Measurements from ENCODE around the gene MROH9. TPM values are rescaled to one million over a fixed set of nuclear protein-coding genes. Genes with fewer than 3 reads are reported as not detected.

MROH9 gene
- total RNA-seq, 3 donors from 2014 or later (not counting 1 experiment from before 2014, with no cell fraction given): not detected

DNA sequence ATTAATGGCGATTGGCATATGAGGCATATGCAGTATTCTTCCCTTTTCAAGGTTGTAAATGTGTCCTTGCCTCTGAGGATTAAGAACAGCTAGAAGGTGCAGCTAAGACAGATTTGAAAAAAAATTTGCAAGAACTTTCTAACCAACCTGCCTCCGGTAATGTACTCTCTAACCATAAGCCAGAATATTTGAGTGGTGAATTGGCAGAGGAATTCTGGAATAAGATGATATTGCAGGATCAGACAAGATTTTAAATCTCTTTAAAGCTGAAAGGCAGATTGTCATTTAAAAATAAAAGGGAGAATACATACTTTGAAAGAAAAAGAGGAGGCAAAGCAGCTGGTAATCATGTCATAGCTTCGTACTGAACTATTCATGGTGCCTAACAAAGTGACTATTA is 29.2 kb downstream of the MROH9 start:
- no peak for DNase-seq
- Mint-ChIP-seq H3K9me3 (no peaks in the 10 kb centered on the region), H3K36me3 (no peaks in the 10 kb centered on the region), H3K4me3 (no peak overlapping the region), H3K4me1 (no peaks in the 10 kb centered on the region), H3K27me3 (ENCODE audit: low read depth in 2 of 2) (peaks cover 0 to 2% of the 10 kb centered on the region in 2 donors), H3K27ac (no peak overlapping the region)
- Histone ChIP-seq H3K9me3 (ENCODE audit: control insufficient read depth, insufficient read depth, low read length) (no peaks in the 10 kb centered on the region), H3K27ac (ENCODE audit: low read length) (no peak overlapping the region), H3K4me1 (ENCODE audit: control insufficient read depth, insufficient read depth, low read length) (no peaks in the 10 kb centered on the region), H3K36me3 (ENCODE audit: control insufficient read depth, insufficient read depth, low read length) (no peaks in the 10 kb centered on the region), H3K4me3 (ENCODE audit: low read length) (no peak overlapping the region), H3K27me3 (ENCODE audit: control insufficient read depth, insufficient read depth, low read length) (peaks cover 2% of the 10 kb centered on the region)
- intact Hi-C loops (cut with micrococcal nuclease): no loop called here
- TF ChIP-seq, protein P1, sequence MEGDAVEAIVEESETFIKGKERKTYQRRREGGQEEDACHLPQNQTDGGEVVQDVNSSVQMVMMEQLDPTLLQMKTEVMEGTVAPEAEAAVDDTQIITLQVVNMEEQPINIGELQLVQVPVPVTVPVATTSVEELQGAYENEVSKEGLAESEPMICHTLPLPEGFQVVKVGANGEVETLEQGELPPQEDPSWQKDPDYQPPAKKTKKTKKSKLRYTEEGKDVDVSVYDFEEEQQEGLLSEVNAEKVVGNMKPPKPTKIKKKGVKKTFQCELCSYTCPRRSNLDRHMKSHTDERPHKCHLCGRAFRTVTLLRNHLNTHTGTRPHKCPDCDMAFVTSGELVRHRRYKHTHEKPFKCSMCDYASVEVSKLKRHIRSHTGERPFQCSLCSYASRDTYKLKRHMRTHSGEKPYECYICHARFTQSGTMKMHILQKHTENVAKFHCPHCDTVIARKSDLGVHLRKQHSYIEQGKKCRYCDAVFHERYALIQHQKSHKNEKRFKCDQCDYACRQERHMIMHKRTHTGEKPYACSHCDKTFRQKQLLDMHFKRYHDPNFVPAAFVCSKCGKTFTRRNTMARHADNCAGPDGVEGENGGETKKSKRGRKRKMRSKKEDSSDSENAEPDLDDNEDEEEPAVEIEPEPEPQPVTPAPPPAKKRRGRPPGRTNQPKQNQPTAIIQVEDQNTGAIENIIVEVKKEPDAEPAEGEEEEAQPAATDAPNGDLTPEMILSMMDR (IDR thresholded peaks at IDR 0.05): no peak
- no peak for ATAC-seq
- WGBS (ENCODE audit: insufficient coverage): 76% methylated on average over 2 of the region's 3 CpGs

DNA sequence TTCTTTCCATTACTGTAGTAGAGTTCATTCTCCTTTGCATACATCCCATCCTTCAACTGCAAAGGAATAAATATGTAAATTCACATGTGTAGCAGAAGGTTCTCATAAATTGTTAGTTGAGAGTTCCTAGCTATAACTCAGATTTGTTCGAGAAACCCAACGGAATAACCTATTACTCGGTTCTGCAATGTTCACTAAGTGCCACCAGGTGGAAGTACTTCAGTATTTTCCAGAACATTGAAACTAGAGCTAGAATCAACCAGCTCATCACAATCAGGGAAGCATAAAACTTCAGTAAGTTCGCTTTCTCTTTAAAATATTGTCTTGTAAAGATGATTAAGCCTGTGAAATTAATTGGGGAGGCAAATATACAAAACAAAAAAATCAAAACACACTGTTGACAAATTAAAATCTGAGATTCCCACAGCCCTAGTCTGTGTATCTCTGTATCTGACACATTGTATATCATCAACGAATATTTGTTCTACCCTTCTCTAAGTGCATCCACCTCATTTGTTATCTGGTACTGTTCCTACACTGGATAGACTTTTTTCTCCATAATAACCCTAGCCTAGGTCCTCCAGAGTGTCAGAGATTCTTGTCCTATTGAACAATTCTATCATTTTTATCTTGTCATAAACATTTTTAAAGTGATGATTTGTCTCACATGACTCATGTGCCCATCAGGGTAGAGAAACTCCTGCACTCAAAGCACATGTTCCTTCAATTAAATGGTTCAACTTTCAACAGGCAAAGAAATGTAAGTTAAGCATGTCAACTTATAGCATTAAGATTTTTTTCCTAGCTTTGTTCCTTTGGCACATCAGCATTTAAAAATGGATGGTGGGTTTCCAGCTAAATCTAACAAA is 31.9 kb downstream of the MROH9 start:
- peak in 1 of 2 donors; percentile 36 for DNase-seq
- Mint-ChIP-seq H3K27ac (no peak overlapping the region), H3K4me3 (no peak overlapping the region), H3K4me1 (no peaks in the 10 kb centered on the region), H3K27me3 (ENCODE audit: low read depth in 2 of 2) (peaks cover 0 to 2% of the 10 kb centered on the region in 2 donors), H3K9me3 (no peaks in the 10 kb centered on the region), H3K36me3 (no peaks in the 10 kb centered on the region)
- TF ChIP-seq, protein P1 (IDR thresholded peaks at IDR 0.05): peak; percentile 22
- no peak overlapping the region for H3K27ac ChIP-seq (ENCODE audit: low read length)
- no peak for ATAC-seq
- no peaks in the 10 kb centered on the region for H3K4me1 ChIP-seq (ENCODE audit: control insufficient read depth, insufficient read depth, low read length)
- H3K9me3 ChIP-seq (ENCODE audit: control insufficient read depth, insufficient read depth, low read length): no peaks in the 10 kb centered on the region
- WGBS (ENCODE audit: insufficient coverage): 25% methylated on average over 4 of the region's 5 CpGs
- H3K27me3 ChIP-seq (ENCODE audit: control insufficient read depth, insufficient read depth, low read length): no peaks in the 10 kb centered on the region
- intact Hi-C loops (cut with micrococcal nuclease): loop anchor here (5.0 kb wide), 1 partner anchor 345 kb away; the partner anchor contains the start of gene FMO4
- no peak overlapping the region for H3K4me3 ChIP-seq (ENCODE audit: low read length)
- no peaks in the 10 kb centered on the region for H3K36me3 ChIP-seq (ENCODE audit: control insufficient read depth, insufficient read depth, low read length)

DNA sequence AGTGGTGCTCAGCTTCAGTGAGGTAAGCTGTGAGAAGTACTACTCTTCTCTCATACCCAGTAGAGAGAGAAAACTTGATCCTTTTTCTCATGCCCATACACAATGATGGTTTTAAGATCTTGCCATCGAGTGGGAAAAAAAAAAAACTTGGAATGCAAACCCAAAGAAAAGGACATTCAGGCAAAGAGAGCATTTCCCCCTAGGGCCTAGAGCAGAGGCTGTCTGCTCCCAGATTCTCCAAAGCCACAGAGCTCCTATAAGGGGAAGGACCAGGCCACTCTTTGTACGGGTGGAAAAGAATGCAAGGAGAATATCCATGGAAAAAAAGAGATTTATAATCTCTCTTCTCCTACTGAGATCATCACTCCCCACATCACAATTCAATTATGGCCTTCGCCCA is 34.9 kb downstream of the MROH9 start:
- H3K4me1 ChIP-seq (ENCODE audit: control insufficient read depth, insufficient read depth, low read length): no peaks in the 10 kb centered on the region
- H3K9me3 Mint-ChIP-seq: no peaks in the 10 kb centered on the region
- no peak overlapping the region for H3K4me3 Mint-ChIP-seq
- TF ChIP-seq, protein P1 (IDR thresholded peaks at IDR 0.05): no peak
- H3K9me3 ChIP-seq (ENCODE audit: control insufficient read depth, insufficient read depth, low read length): no peaks in the 10 kb centered on the region
- DNase-seq (no peak), ATAC-seq (no peak)
- H3K27me3 ChIP-seq (ENCODE audit: control insufficient read depth, insufficient read depth, low read length): no peaks in the 10 kb centered on the region
- intact Hi-C loops (cut with micrococcal nuclease): no loop called here
- no peaks in the 10 kb centered on the region for H3K36me3 Mint-ChIP-seq
- no peak overlapping the region for H3K27ac Mint-ChIP-seq
- H3K4me3 ChIP-seq (ENCODE audit: low read length): no peak overlapping the region
- no peaks in the 10 kb centered on the region for H3K4me1 Mint-ChIP-seq
- no peaks in the 10 kb centered on the region for H3K36me3 ChIP-seq (ENCODE audit: control insufficient read depth, insufficient read depth, low read length)
- no peak overlapping the region for H3K27ac ChIP-seq (ENCODE audit: low read length)
- no peaks in the 10 kb centered on the region for H3K27me3 Mint-ChIP-seq (ENCODE audit: low read depth in 2 of 2)
- 57% methylated on average over 1 of the region's 3 CpGs for WGBS (ENCODE audit: insufficient coverage)

Data from natural killer cell (primary cell).